ENCODE data around the gene TOP2B. TPM values are rescaled to one million over a fixed set of nuclear protein-coding genes. Genes with fewer than 3 reads are reported as not detected.

Gene TOP2B
- total RNA-seq, 1 experiment from 2014 or later: 88.7 TPM

DNA sequence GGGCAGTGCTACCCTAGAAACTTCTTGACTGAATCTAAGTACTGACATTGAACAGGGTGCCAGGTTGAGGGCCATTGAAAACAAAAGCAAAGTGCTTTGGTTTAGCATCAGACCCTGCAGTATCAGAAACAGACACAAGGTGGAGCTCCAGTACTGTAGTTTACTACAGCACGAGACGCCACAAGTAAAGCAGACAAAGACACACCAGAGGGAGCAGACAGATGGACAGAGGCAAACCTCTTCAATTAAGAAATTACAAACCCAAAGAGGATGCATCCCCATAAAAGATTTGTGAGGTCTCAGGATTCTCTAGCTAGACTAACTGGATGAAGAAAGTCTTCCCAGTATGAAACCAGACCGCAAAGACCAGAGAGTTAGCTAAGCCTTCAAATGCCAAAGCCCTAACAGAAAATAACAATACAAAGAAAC is 16.6 kb downstream of the TOP2B start:
- CTCF ChIA-PET: interaction anchor here (0.5 to 4.6 kb wide), 53 partner anchors 10 to 1482 kb away, joined by 3 to 57 read pairs (median 5); partner anchors contain the start of gene OXSM
- POLR2A ChIA-PET: interaction anchor here (0.6 to 1.9 kb wide), 9 partner anchors 18 to 1065 kb away, joined by 3 to 10 read pairs (median 4); partner anchors contain the start of gene NGLY1

DNA sequence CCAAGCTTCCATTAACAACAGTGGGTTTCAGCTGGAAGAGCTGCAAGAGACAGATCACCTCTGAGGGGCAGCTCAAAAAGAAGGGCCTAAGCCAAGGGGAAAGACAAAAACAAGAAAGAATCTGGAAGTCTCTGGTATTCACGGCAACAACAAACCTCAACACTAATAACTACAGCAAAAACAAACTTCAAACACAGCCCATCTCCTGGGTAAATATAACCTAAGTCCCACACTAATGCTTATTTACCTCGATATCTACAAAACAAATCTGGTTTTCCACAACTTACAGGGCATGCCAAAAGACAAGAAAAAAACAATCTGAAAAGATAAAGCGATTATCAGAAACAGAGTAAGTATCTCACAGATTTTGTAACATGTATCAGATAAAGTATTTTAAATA is 29.7 kb downstream of the TOP2B start:
- Mint-ChIP-seq H3K4me1 (ENCODE audit: insufficient read depth, unreplicated experiment) (peaks cover 3% of the 10 kb centered on the region), H3K4me3 (ENCODE audit: unreplicated experiment) (no peak overlapping the region), H3K27me3 (ENCODE audit: insufficient read depth, unreplicated experiment) (no peaks in the 10 kb centered on the region), H3K36me3 (ENCODE audit: insufficient read depth, unreplicated experiment) (peaks cover 43% of the 10 kb centered on the region), H3K27ac (ENCODE audit: low read depth, unreplicated experiment) (no peak overlapping the region), H3K9me3 (ENCODE audit: unreplicated experiment) (no peaks in the 10 kb centered on the region)
- no TSS peak for BruUV-seq (replicated peaks)
- intact Hi-C loops (cut with micrococcal nuclease): no loop called here
- DNase-seq (ENCODE audit: unreplicated experiment): no peak
- ChIA-PET POLR2A (no interaction called here), CTCF (interaction anchor here (0.6 to 0.9 kb wide), 2 partner anchors 10 to 1012 kb away, joined by 3 to 6 read pairs; no protein-coding TSS in a partner anchor)
- TF ChIP-seq, protein P1, sequence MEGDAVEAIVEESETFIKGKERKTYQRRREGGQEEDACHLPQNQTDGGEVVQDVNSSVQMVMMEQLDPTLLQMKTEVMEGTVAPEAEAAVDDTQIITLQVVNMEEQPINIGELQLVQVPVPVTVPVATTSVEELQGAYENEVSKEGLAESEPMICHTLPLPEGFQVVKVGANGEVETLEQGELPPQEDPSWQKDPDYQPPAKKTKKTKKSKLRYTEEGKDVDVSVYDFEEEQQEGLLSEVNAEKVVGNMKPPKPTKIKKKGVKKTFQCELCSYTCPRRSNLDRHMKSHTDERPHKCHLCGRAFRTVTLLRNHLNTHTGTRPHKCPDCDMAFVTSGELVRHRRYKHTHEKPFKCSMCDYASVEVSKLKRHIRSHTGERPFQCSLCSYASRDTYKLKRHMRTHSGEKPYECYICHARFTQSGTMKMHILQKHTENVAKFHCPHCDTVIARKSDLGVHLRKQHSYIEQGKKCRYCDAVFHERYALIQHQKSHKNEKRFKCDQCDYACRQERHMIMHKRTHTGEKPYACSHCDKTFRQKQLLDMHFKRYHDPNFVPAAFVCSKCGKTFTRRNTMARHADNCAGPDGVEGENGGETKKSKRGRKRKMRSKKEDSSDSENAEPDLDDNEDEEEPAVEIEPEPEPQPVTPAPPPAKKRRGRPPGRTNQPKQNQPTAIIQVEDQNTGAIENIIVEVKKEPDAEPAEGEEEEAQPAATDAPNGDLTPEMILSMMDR (IDR thresholded peaks at IDR 0.05; ENCODE audit: unreplicated experiment): no peak

More for the DNA sequence above, 16.6 kb downstream of the TOP2B start:
- TF ChIP-seq, protein P1 (IDR thresholded peaks at IDR 0.05; ENCODE audit: unreplicated experiment): peak; percentile 86
- Mint-ChIP-seq H3K4me1 (ENCODE audit: insufficient read depth, unreplicated experiment) (peaks cover 15% of the 10 kb centered on the region), H3K4me3 (ENCODE audit: unreplicated experiment) (no peak overlapping the region), H3K36me3 (ENCODE audit: insufficient read depth, unreplicated experiment) (peaks cover 8% of the 10 kb centered on the region), H3K27ac (ENCODE audit: low read depth, unreplicated experiment) (no peak overlapping the region), H3K9me3 (ENCODE audit: unreplicated experiment) (peaks cover 7% of the 10 kb centered on the region), H3K27me3 (ENCODE audit: insufficient read depth, unreplicated experiment) (no peaks in the 10 kb centered on the region)
- peak; percentile 85 for DNase-seq (ENCODE audit: unreplicated experiment)
- intact Hi-C loops (cut with micrococcal nuclease): loop anchor here (1.0 to 5.0 kb wide), 7 partner anchors 134 to 1064 kb away; partner anchors contain the start of gene NGLY1
- BruUV-seq (replicated peaks): no TSS peak

DNA sequence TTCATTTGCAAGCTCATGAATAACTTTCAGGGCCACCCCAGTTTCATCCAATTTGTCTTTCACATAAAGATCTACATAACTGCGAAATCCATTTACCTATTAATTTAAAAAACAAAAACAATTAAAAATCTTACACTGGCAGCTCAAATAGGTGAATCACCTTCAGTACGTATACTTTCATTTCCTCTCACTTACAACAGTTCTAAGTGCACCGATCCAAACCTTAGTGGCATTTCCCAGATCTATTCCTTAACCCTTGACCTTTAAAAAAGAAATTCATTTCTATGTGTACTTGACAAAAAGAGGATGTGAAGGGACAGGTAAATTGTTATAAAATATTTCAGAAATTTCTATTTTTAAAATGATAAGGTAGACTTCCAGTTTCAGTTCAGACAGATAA is 30.8 kb downstream of the TOP2B start:
- H3K27me3 Mint-ChIP-seq (ENCODE audit: insufficient read depth, unreplicated experiment): no peaks in the 10 kb centered on the region
- CTCF ChIA-PET: interaction anchor here (0.5 to 1.6 kb wide), 6 partner anchors 11 to 485 kb away, joined by 3 to 9 read pairs (median 4); no protein-coding TSS in a partner anchor
- BruUV-seq (replicated peaks): no TSS peak
- no peaks in the 10 kb centered on the region for H3K9me3 Mint-ChIP-seq (ENCODE audit: unreplicated experiment)
- DNase-seq (ENCODE audit: unreplicated experiment): no peak
- TF ChIP-seq, protein P1 (IDR thresholded peaks at IDR 0.05; ENCODE audit: unreplicated experiment): no peak
- peaks cover 3% of the 10 kb centered on the region for H3K4me1 Mint-ChIP-seq (ENCODE audit: insufficient read depth, unreplicated experiment)
- H3K36me3 Mint-ChIP-seq (ENCODE audit: insufficient read depth, unreplicated experiment): peaks cover 50% of the 10 kb centered on the region
- H3K27ac Mint-ChIP-seq (ENCODE audit: low read depth, unreplicated experiment): no peak overlapping the region
- POLR2A ChIA-PET: no interaction called here
- intact Hi-C loops (cut with micrococcal nuclease): no loop called here
- H3K4me3 Mint-ChIP-seq (ENCODE audit: unreplicated experiment): no peak overlapping the region

DNA sequence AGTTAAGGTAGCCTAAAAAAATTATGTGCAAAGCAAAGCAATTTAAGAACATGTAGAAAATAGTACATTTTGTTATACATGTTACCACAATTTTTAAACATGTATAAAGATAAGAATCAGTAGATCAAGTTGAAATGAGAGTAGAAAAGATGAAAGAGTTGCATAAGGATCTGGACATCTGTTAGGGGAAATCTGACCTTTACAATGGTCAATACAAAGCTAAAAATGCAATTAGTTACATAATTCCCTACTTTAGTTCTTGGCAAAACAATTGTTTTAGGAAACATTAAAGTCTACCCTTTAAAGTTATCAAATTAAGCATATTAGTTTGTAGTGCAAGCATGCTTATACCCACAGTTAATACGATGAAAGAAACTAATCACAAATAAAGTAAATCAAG is 32.7 kb downstream of the TOP2B start:
- Mint-ChIP-seq H3K4me1 (ENCODE audit: insufficient read depth, unreplicated experiment) (peaks cover 3% of the 10 kb centered on the region), H3K9me3 (ENCODE audit: unreplicated experiment) (no peaks in the 10 kb centered on the region), H3K36me3 (ENCODE audit: insufficient read depth, unreplicated experiment) (peaks cover 63% of the 10 kb centered on the region), H3K27me3 (ENCODE audit: insufficient read depth, unreplicated experiment) (no peaks in the 10 kb centered on the region), H3K4me3 (ENCODE audit: unreplicated experiment) (no peak overlapping the region), H3K27ac (ENCODE audit: low read depth, unreplicated experiment) (no peak overlapping the region)
- TF ChIP-seq, protein P1 (IDR thresholded peaks at IDR 0.05; ENCODE audit: unreplicated experiment): no peak
- POLR2A ChIA-PET: interaction anchor here (0.5 to 1.0 kb wide), 3 partner anchors 13 to 877 kb away, joined by 3 read pairs; no protein-coding TSS in a partner anchor
- DNase-seq (ENCODE audit: unreplicated experiment): no peak
- intact Hi-C loops (cut with micrococcal nuclease): no loop called here
- CTCF ChIA-PET: interaction anchor here (0.6 kb wide), 1 partner anchor 39 kb away, joined by 3 read pairs; no protein-coding TSS in a partner anchor
- no TSS peak for BruUV-seq (replicated peaks)
